Measurements from ENCODE around the gene MXRA7.
"Not testable (repeated sequence)": the region's sequence is repeated elsewhere in the genome, so short reads cannot be mapped to it uniquely, and the experiment has no call there.

The MXRA7 gene

GRCh38 chr17:76735006-76735405 lies 24.2 kb upstream of the MXRA7 start:
- no peak for FAIRE-seq

- no peak for FAIRE-seq
These were observed 23.5 kb upstream of the MXRA7 start for GRCh38 chr17:76734080-76734840.

GRCh38 chr17:76733618-76733957 lies 22.8 kb upstream of the MXRA7 start:
- FAIRE-seq: no peak

- no peak for FAIRE-seq
These were observed 22.2 kb upstream of the MXRA7 start for GRCh38 chr17:76732734-76733617.

- FAIRE-seq: not testable (repeated sequence)
These were observed 21.3 kb upstream of the MXRA7 start for GRCh38 chr17:76731800-76732733.

GRCh38 chr17:76727745-76728456 lies 17.1 kb upstream of the MXRA7 start:
- FAIRE-seq: no peak

GRCh38 chr17:76726776-76727718 lies 16.3 kb upstream of the MXRA7 start, which contains the start of gene METTL23:
Gene METTL23, plus strand, starts transcription at chr17:76726839. Its CDS starts 2,872 bp downstream, at chr17:76729711.
- FAIRE-seq: no peak

- no peak for FAIRE-seq
These were observed 15.5 kb upstream of the MXRA7 start, which contains the start of gene JMJD6 for GRCh38 chr17:76726231-76726775. Gene JMJD6, minus strand, starts transcription at chr17:76726606. Its CDS starts 131 bp downstream, at chr17:76726475.

GRCh38 chr17:76725580-76726230 lies 14.9 kb upstream of the MXRA7 start:
- FAIRE-seq: no peak

GRCh38 chr17:76723812-76724211 lies 13.0 kb upstream of the MXRA7 start:
- FAIRE-seq: no peak

- not testable (repeated sequence) for FAIRE-seq
These were observed 12.2 kb upstream of the MXRA7 start for GRCh38 chr17:76722977-76723376.

GRCh38 chr17:76722279-76722678 lies 11.5 kb upstream of the MXRA7 start:
- FAIRE-seq: no peak

GRCh38 chr17:76721463-76721862 lies 10.7 kb upstream of the MXRA7 start:
- no peak for FAIRE-seq

- FAIRE-seq: no peak
These were observed 10.2 kb upstream of the MXRA7 start for GRCh38 chr17:76720941-76721340.

- FAIRE-seq: no peak
These were observed 9.4 kb upstream of the MXRA7 start for GRCh38 chr17:76720211-76720610.

- FAIRE-seq: no peak
These were observed 7.8 kb upstream of the MXRA7 start for GRCh38 chr17:76718516-76718915.

GRCh38 chr17:76716839-76717215 lies 6.1 kb upstream of the MXRA7 start:
- FAIRE-seq: no peak

GRCh38 chr17:76716146-76716838 lies 5.5 kb upstream of the MXRA7 start:
- FAIRE-seq: no peak

- FAIRE-seq: no peak
These were observed 4.7 kb upstream of the MXRA7 start for GRCh38 chr17:76715496-76715830.

All from islet of Langerhans (tissue), 1 donor.